ENCODE data around the gene CUX1. TPM values are rescaled to one million over a fixed set of nuclear protein-coding genes. Genes with fewer than 3 reads are reported as not detected.

Gene CUX1
- total RNA-seq, 4 donors from 2014 or later: 40.8 to 62.1 (median 43.8) TPM

DNA sequence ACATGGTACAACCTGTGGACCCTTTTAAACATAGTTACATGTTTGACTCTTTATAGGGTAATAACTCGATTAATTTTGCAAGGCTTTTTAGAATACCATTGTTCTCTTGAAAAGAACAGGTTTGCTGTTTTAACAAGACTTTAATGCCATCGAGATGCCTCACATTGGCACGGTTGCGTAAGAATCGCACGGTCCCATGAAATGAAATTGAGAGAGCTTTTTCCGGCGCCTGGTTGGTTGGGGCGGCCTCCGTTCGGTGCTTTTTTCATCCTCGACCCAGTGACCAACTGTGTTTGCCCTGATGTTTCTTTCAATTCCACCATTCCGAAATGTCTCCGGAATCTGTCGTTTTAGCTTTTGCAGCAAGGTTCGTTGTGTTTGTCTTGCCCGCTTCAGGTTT is 142.4 kb downstream of the CUX1 start:
- H3K4me3 ChIP-seq (ENCODE audit: low read depth, poor library complexity, severe bottlenecking): no peak overlapping the region
- WGBS, 2 donors: 95 to 96% methylated on average over 17 of the region's 17 CpGs
- intact Hi-C loops (cut with DNase I; ENCODE audit: low total_unique reads): no loop called here
- no peak for TF ChIP-seq POLR2A (IDR thresholded peaks at IDR 0.05)
- no peak for TF ChIP-seq CTCF (IDR thresholded peaks at IDR 0.05)
- no peak for DNase-seq (ENCODE audit: low spot score in 2 of 2)

GRCh38 chr7:101960323-101960722 is 142.9 kb downstream of the CUX1 start:
- no peak for DNase-seq (ENCODE audit: low spot score in 2 of 2)
- 92 to 99% methylated on average over 4 of the region's 4 CpGs for WGBS, 2 donors
- intact Hi-C loops (cut with DNase I; ENCODE audit: low total_unique reads): no loop called here

GRCh38 chr7:101960985-101961708 is 143.7 kb downstream of the CUX1 start:
- TF ChIP-seq CTCF (IDR thresholded peaks at IDR 0.05): no peak
- TF ChIP-seq POLR2A (IDR thresholded peaks at IDR 0.05): no peak
- intact Hi-C loops (cut with DNase I; ENCODE audit: low total_unique reads): no loop called here
- DNase-seq (ENCODE audit: low spot score in 2 of 2): no peak

More at GRCh38 chr7:101960323-101960722, 142.9 kb downstream of the CUX1 start:
- TF ChIP-seq POLR2A (IDR thresholded peaks at IDR 0.05) (no peak), CTCF (IDR thresholded peaks at IDR 0.05) (no peak)
- no peak overlapping the region for H3K4me3 ChIP-seq (ENCODE audit: low read depth, poor library complexity, severe bottlenecking)

DNA sequence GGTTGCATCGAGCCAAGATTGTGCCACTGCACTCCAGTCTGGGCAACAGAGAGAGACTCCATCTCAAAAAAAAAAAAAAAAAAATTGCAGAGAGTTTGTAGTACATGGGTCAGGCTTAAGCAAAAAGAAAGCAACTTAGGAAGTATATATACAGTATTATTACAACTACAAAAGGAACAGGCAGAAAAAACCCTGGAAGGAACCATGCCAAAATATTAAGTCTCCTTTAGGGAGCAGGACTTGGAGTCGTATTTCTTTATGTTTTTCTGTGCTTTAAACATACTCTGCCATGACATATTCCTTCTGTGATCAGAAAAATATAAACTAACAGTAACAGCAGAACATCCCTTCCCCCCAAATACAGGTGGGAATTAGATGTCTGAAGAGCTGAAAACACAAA is 144.4 kb downstream of the CUX1 start:
- DNase-seq (ENCODE audit: low spot score in 2 of 2): no peak
- 64 to 74% methylated on average over 2 of the region's 2 CpGs for WGBS, 2 donors
- TF ChIP-seq CTCF (IDR thresholded peaks at IDR 0.05): no peak
- TF ChIP-seq POLR2A (IDR thresholded peaks at IDR 0.05): no peak
- no peak overlapping the region for H3K4me3 ChIP-seq (ENCODE audit: low read depth, poor library complexity, severe bottlenecking)
- intact Hi-C loops (cut with DNase I; ENCODE audit: low total_unique reads): no loop called here

More at GRCh38 chr7:101960985-101961708, 143.7 kb downstream of the CUX1 start:
- no peak overlapping the region for H3K4me3 ChIP-seq (ENCODE audit: low read depth, poor library complexity, severe bottlenecking)
- 84 to 91% methylated on average over 9 of the region's 9 CpGs for WGBS, 2 donors

- TF ChIP-seq CTCF (IDR thresholded peaks at IDR 0.05): no peak
- no peak for TF ChIP-seq POLR2A (IDR thresholded peaks at IDR 0.05)
- no peak for DNase-seq (ENCODE audit: low spot score in 2 of 2)
- intact Hi-C loops (cut with DNase I; ENCODE audit: low total_unique reads): no loop called here
- 93 to 95% methylated on average over 9 of the region's 9 CpGs for WGBS, 2 donors
- no peak overlapping the region for H3K4me3 ChIP-seq (ENCODE audit: low read depth, poor library complexity, severe bottlenecking)
These were observed 146.3 kb downstream of the CUX1 start for GRCh38 chr7:101963693-101964092.

All from lower leg skin (tissue), 4 donors.